ENCODE data around the gene GSTT4.
"Not testable (repeated sequence)": the region's sequence is repeated elsewhere in the genome, so short reads cannot be mapped to it uniquely, and the experiment has no call there.

GSTT4 gene

GRCh38 chr22:23951383-23951782, 53.9 kb downstream of the GSTT4 start:
- not testable (repeated sequence) for H3K9me3 ChIP-seq (ENCODE audit: control insufficient read depth, insufficient read depth, low read length); H3K4me3 ChIP-seq (ENCODE audit: low read length); H3F3A ChIP-seq (ENCODE audit: control insufficient read depth, insufficient read depth); H3K27ac ChIP-seq (ENCODE audit: low read depth, low read length); H3K9me2 ChIP-seq (replicated peaks; ENCODE audit: control insufficient read depth, low read length); H4K20me1 ChIP-seq (ENCODE audit: control insufficient read depth, insufficient read depth, low read depth, low read length); H3K4me1 ChIP-seq (ENCODE audit: control insufficient read depth, low read length); H3K4me2 ChIP-seq (ENCODE audit: low read length); H3K79me2 ChIP-seq (ENCODE audit: control insufficient read depth, low read length); H3K27me3 ChIP-seq (ENCODE audit: control insufficient read depth, low read length); H3K36me3 ChIP-seq (ENCODE audit: control insufficient read depth, low read length)

DNA sequence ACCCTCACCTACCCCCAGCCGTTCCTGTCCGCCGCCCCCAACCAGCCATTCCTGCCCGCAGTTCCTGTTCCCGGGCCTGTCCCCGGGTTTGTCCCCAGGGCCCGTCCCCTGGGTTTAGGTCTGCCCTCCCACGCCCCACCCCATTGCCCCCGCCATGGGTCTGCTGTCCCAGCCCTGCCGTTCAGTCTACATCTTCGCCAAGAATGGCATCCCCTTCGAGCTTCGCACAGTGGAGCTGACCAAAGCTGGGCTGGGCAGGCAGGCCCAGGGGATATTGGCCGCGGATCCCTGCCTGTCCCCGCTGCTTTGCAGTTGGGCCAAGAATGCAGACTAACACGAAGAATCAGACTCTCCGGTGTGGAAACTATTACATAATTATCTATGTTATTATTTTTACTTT, 55.5 kb downstream of the GSTT4 start:
- not testable (repeated sequence) for H3K9me3 ChIP-seq (ENCODE audit: control insufficient read depth, insufficient read depth, low read length); H4K20me1 ChIP-seq (ENCODE audit: control insufficient read depth, insufficient read depth, low read depth, low read length); H3K4me3 ChIP-seq (ENCODE audit: low read length); H3K9me2 ChIP-seq (replicated peaks; ENCODE audit: control insufficient read depth, low read length); H3K4me1 ChIP-seq (ENCODE audit: control insufficient read depth, low read length); H3K79me2 ChIP-seq (ENCODE audit: control insufficient read depth, low read length); H3K27ac ChIP-seq (ENCODE audit: low read depth, low read length); H3K27me3 ChIP-seq (ENCODE audit: control insufficient read depth, low read length); H3K36me3 ChIP-seq (ENCODE audit: control insufficient read depth, low read length); H3K4me2 ChIP-seq (ENCODE audit: low read length); H3F3A ChIP-seq (ENCODE audit: control insufficient read depth, insufficient read depth)
